Ovary (tissue), 3 donors: ENCODE results near the gene FBXL4.

Experiments used
- EP300 ChIP-seq: sonication (generic); formaldehyde crosslinking; IDR thresholded peaks from one replicate; pipeline ENCODE4 v1.6.1; 2017; ENCODE audit warnings: antibody characterized with exemption
- TF ChIP-seq, protein P1 (sequence below), 3 donors: fragments of 450-650 bp in 2 of 3; fragments of 200-600 bp in 1 of 3; IDR thresholded peaks; one replicate each; pipeline versions ENCODE4 v1.5.1 to v1.8.0; 2016 to 2022; ENCODE audit warnings: antibody characterized with exemption in 3 of 3, mild to moderate bottlenecking in 1 of 3
- donor health status: DM: no; HTN: no; CAD: no.

DNA sequence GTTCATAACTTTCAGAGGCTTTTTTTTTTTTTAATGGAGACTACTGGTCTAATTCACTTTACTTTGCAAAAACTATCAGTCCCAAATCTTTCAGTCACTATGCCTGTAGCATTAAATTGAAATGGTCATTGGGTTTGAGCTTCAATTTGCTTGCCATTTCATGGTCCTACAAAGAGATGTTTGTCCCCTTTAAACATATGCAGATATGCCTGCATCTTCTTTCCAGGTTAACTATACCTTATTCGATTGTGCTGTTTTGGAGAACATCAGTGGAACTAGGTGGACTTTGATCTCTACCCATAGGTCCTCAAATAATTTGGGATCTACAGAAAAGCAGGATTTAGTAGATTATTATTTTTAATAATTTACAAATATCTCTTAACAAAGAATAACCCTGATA, 108.8 kb downstream of the FBXL4 start:
- TF ChIP-seq, protein P1, sequence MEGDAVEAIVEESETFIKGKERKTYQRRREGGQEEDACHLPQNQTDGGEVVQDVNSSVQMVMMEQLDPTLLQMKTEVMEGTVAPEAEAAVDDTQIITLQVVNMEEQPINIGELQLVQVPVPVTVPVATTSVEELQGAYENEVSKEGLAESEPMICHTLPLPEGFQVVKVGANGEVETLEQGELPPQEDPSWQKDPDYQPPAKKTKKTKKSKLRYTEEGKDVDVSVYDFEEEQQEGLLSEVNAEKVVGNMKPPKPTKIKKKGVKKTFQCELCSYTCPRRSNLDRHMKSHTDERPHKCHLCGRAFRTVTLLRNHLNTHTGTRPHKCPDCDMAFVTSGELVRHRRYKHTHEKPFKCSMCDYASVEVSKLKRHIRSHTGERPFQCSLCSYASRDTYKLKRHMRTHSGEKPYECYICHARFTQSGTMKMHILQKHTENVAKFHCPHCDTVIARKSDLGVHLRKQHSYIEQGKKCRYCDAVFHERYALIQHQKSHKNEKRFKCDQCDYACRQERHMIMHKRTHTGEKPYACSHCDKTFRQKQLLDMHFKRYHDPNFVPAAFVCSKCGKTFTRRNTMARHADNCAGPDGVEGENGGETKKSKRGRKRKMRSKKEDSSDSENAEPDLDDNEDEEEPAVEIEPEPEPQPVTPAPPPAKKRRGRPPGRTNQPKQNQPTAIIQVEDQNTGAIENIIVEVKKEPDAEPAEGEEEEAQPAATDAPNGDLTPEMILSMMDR (IDR thresholded peaks at IDR 0.05) = no peak
- TF ChIP-seq EP300 = no peak
